NB4 (cell line): Measurements from ENCODE around the gene AHRR.

Experiments
- CTCF ChIP-seq: IDR thresholded peaks from one replicate; pipeline ENCODE4 v1.5.1; 2012; ENCODE audit warnings: low read depth, low read length
- POLR2A ChIP-seq: IDR thresholded peaks from 2 replicates; pipeline ENCODE4 v1.6.1; 2011; ENCODE audit warnings: mild to moderate bottlenecking; ENCODE audit not compliant: insufficient read length; ENCODE audit errors: extremely low read depth

- no peak for TF ChIP-seq CTCF
- TF ChIP-seq POLR2A = no peak
Observed at GRCh38 chr5:383066-383465, 61.6 kb downstream of the AHRR start.
